Karpas-422 (cell line): ENCODE measurements around the gene CR1. TPM values are rescaled to one million over a fixed set of nuclear protein-coding genes. Genes with fewer than 3 reads are reported as not detected.
A peak's percentile ranks its signal among the peaks of the same experiment; 100 is the strongest.
"Not testable (repeated sequence)": the region's sequence is repeated elsewhere in the genome, so short reads cannot be mapped to it uniquely, and the experiment has no call there.

Source experiments
- DNase-seq: peaks from one replicate; pipeline ENCODE4 v3.0.0-alpha.2; 2015
- H2AFZ ChIP-seq: fragments of 200-600 bp; sonication (generic); 2 replicates; pipeline ENCODE4 v1.6.1; 2014; ENCODE audit warnings: antibody characterized with exemption, low read length, mixed read lengths
- H3K27ac ChIP-seq: fragments of 200-600 bp; sonication (generic); 2 replicates; pipeline ENCODE4 v1.5.1; 2014; ENCODE audit warnings: mild to moderate bottlenecking, low read length, moderate library complexity
- H3K27me3 ChIP-seq: fragments of 200-600 bp; sonication (generic); 2 replicates; pipeline ENCODE4 v1.6.1; 2014; ENCODE audit warnings: low read length, mixed read lengths
- H3K36me3 ChIP-seq: fragments of 200-600 bp; sonication (generic); 2 replicates; pipeline ENCODE4 v1.6.1; 2014; ENCODE audit warnings: low read length, mixed read lengths; ENCODE audit not compliant: insufficient read depth
- H3K4me1 ChIP-seq: fragments of 200-600 bp; sonication (generic); 2 replicates; pipeline ENCODE4 v1.6.1; 2014; ENCODE audit warnings: mild to moderate bottlenecking, low read length, mixed read lengths
- H3K4me2 ChIP-seq: fragments of 200-600 bp; sonication (generic); 2 replicates; pipeline ENCODE4 v1.6.1; 2014; ENCODE audit warnings: low read length, low read depth, mild to moderate bottlenecking; ENCODE audit not compliant: poor library complexity, severe bottlenecking
- H3K4me3 ChIP-seq: fragments of 200-600 bp; sonication (generic); 2 replicates; pipeline ENCODE4 v1.5.1; 2014; ENCODE audit warnings: mild to moderate bottlenecking, antibody characterized with exemption, low read length, mixed read lengths
- H3K79me2 ChIP-seq: fragments of 200-600 bp; sonication (generic); 2 replicates; pipeline ENCODE4 v1.6.1; 2014; ENCODE audit warnings: mild to moderate bottlenecking, low read length, mixed read lengths
- H3K9ac ChIP-seq: fragments of 200-600 bp; sonication (generic); 2 replicates; pipeline ENCODE4 v1.6.0; 2014; ENCODE audit warnings: low read length
- H3K9me2 ChIP-seq: fragments of 200-600 bp; sonication (generic), shearing (Covaris generic); replicated peaks from 2 replicates; pipeline ENCODE4 v1.6.0; 2014; ENCODE audit warnings: mild to moderate bottlenecking, low read length, moderate library complexity; ENCODE audit not compliant: insufficient read depth
- H3K9me3 ChIP-seq: fragments of 300-700, 200-600 bp; sonication (generic); 2 replicates; pipeline ENCODE4 v1.6.1; 2014; ENCODE audit warnings: low read length, mixed read lengths
- H4K20me1 ChIP-seq: fragments of 200-600 bp; sonication (generic); 2 replicates; pipeline ENCODE4 v1.6.1; 2014; ENCODE audit warnings: mild to moderate bottlenecking, antibody characterized with exemption, low read length, low read depth; ENCODE audit not compliant: insufficient read depth
- total RNA-seq: library from RNA; depleted of rRNA; stranded (reverse); fragments of >200 nt; shearing (Covaris generic); gene quantifications from 2 replicates; pipeline ENCODE4 v1.2.3, GENCODE V29; 2014; ENCODE audit warnings: low replicate concordance

CR1 gene
- total RNA-seq, 1 experiment from 2014 or later = not detected

DNA sequence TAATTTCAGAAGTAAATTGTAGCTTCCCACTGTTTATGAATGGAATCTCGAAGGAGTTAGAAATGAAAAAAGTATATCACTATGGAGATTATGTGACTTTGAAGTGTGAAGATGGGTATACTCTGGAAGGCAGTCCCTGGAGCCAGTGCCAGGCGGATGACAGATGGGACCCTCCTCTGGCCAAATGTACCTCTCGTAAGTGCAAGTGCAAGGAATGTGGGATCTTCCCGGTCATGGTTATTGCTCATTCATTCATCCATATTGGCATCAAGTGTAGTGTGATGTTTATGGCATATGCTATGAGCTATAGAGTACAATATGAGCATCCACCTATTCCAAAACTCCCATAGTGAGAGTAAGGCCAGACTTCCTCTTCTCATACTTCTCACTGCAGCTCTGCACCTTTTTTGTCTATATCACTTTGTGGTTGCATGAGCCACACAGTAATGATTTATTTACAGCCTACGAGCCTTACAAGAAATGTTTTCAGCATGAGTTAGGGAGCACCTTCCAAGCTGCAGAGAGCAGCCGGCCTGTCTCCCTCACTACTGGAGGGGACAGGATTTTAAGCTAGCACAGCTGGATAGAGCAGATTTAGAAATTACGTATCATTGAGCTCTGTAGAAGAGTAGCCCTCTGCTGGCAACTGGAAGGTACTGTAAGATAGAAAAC lies 124.0 kb downstream of the CR1 start:
- H3K27me3 ChIP-seq = no peaks in the 10 kb centered on the region
- no peaks in the 10 kb centered on the region for H4K20me1 ChIP-seq
- H3K79me2 ChIP-seq = no peaks in the 10 kb centered on the region
- H2AFZ ChIP-seq = no peak overlapping the region
- peaks cover 6% of the 10 kb centered on the region for H3K4me1 ChIP-seq
- H3K27ac ChIP-seq = no peak overlapping the region
- H3K9ac ChIP-seq = no peak overlapping the region
- H3K9me3 ChIP-seq = no peaks in the 10 kb centered on the region
- DNase-seq = peak; percentile 80
- H3K4me3 ChIP-seq = no peak overlapping the region
- H3K36me3 ChIP-seq = no peaks in the 10 kb centered on the region
- H3K4me2 ChIP-seq = no peak overlapping the region
- no peaks in the 10 kb centered on the region for H3K9me2 ChIP-seq

DNA sequence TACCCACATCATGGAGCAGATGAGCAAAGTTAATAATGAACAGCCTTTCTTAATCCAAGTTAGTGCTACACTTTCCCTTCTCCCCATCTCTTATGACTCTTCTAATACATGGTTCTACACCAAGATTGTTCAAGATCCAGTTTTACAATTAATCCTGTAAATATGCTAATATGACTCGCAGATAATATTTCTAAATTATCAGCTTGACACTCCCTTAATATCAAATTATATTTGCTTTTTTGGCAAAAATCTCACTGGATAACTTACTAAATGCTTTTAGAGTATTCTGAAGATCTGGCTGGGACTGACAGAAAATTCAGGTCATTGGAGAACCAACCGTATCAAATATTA lies 124.6 kb downstream of the CR1 start:
- Histone ChIP-seq H3K27ac (no peak overlapping the region), H3K4me1 (peaks cover 6% of the 10 kb centered on the region), H3K9ac (no peak overlapping the region), H3K4me3 (no peak overlapping the region), H3K9me2 (no peaks in the 10 kb centered on the region), H3K27me3 (no peaks in the 10 kb centered on the region), H4K20me1 (no peaks in the 10 kb centered on the region), H3K79me2 (no peaks in the 10 kb centered on the region), H3K36me3 (no peaks in the 10 kb centered on the region), H2AFZ (no peak overlapping the region), H3K9me3 (no peaks in the 10 kb centered on the region), H3K4me2 (no peak overlapping the region)
- DNase-seq = no peak

DNA sequence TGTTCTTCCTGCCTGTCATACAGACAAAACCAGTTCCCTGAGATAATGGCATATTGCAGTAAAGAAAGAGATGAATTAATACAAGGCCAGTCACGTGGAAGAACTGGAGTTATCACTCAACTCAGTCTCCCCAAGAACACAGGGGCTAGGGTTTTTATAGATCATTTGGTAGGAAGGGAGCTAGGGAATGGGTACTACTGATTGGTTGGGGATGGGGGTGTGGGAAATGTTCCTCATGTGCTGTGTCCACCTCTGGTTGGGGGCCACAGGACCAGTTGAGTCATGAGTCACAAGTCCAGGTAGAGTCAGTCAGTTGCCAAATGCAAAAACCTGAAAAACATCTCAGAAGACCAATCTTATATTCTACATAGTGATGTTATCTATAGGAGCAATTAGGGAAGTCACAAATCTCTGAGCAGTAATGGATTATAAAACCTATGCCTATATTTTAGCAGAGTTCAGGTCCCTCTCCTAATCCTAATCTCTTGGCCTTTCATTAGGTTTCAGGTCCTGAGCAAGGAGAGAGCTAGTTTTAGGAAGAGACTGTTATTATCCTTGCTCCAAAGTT lies 129.6 kb downstream of the CR1 start:
- H3K9ac ChIP-seq, H3K4me1 ChIP-seq, H3K36me3 ChIP-seq, H3K27me3 ChIP-seq, DNase-seq, H3K9me3 ChIP-seq, H3K9me2 ChIP-seq, H3K4me2 ChIP-seq, H4K20me1 ChIP-seq, H3K4me3 ChIP-seq, H2AFZ ChIP-seq, H3K27ac ChIP-seq, H3K79me2 ChIP-seq: not testable (repeated sequence)

DNA sequence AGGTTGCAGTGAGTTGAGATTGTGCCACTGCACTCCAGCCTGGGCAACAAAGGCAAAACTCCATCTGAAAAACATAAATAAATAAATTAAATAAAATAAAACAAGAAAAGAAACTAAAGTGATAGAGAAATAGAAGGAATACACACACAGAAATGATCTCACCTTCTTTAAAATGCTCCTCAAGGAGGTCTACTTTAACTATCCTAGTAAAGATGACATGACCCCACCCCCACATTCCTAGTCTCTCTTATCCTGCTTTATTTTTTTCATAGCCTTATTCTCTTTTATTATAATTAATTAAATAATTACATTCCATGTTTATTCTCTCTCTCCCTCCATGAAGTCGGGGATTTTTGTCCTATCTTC lies 131.0 kb downstream of the CR1 start:
- Histone ChIP-seq H3K9ac (no peak overlapping the region), H3K27me3 (no peaks in the 10 kb centered on the region), H3K79me2 (no peaks in the 10 kb centered on the region), H3K27ac (no peak overlapping the region), H3K4me3 (no peak overlapping the region), H3K4me2 (no peak overlapping the region), H4K20me1 (no peaks in the 10 kb centered on the region), H2AFZ (no peak overlapping the region), H3K36me3 (no peaks in the 10 kb centered on the region), H3K9me2 (no peaks in the 10 kb centered on the region), H3K4me1 (peaks cover 3% of the 10 kb centered on the region), H3K9me3 (no peaks in the 10 kb centered on the region)
- no peak for DNase-seq

DNA sequence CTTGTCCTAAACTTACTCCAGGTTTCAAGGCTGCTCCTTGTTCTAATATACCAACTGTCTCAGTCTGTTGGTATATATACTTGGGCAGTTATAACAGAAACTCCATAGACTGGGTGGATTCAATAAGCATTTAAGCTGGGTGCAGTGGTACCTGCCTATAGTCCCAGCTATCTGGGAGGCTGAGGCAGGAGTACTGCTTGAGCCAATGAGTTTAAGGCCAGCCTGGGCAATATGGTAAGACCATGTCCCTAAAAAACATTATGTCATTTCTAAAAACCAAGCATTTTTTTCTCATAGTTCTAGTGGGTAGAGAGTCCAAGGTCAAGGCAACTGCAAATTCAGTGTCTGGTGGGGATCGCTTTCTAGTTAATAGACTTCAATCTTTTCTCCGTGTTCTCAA lies 131.5 kb downstream of the CR1 start:
- Histone ChIP-seq H4K20me1 (no peaks in the 10 kb centered on the region), H3K79me2 (no peaks in the 10 kb centered on the region), H3K27me3 (no peaks in the 10 kb centered on the region), H3K27ac (no peak overlapping the region), H3K36me3 (no peaks in the 10 kb centered on the region), H3K4me2 (no peak overlapping the region), H2AFZ (no peak overlapping the region), H3K9me3 (no peaks in the 10 kb centered on the region), H3K4me1 (no peaks in the 10 kb centered on the region), H3K9me2 (no peaks in the 10 kb centered on the region), H3K4me3 (no peak overlapping the region), H3K9ac (no peak overlapping the region)
- DNase-seq = no peak

DNA sequence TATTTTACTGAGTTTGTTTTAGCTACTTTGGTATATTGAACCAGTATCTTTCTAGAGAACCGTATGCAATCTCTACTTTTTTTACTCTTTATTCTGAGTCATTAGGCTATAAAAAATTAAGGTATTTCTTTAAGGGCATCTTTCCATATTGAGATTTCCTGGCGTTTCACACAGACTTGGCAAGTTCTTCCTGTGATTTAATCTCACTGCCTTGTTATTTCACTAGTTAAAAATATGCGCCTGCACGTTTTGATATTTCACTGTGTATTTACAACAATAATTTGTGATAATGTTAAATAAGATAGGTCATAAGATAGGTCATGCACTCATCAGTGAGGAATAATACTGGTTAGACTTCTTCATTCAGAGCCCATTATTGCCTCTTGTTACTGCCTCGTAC lies 132.8 kb downstream of the CR1 start:
- H3K4me2 ChIP-seq = no peak overlapping the region
- no peak overlapping the region for H2AFZ ChIP-seq
- H4K20me1 ChIP-seq = no peaks in the 10 kb centered on the region
- H3K79me2 ChIP-seq = no peaks in the 10 kb centered on the region
- H3K4me3 ChIP-seq = no peak overlapping the region
- H3K36me3 ChIP-seq = no peaks in the 10 kb centered on the region
- no peaks in the 10 kb centered on the region for H3K9me2 ChIP-seq
- no peak for DNase-seq
- H3K9me3 ChIP-seq = no peaks in the 10 kb centered on the region
- H3K9ac ChIP-seq = no peak overlapping the region
- H3K4me1 ChIP-seq = no peaks in the 10 kb centered on the region
- H3K27me3 ChIP-seq = no peaks in the 10 kb centered on the region
- no peak overlapping the region for H3K27ac ChIP-seq

DNA sequence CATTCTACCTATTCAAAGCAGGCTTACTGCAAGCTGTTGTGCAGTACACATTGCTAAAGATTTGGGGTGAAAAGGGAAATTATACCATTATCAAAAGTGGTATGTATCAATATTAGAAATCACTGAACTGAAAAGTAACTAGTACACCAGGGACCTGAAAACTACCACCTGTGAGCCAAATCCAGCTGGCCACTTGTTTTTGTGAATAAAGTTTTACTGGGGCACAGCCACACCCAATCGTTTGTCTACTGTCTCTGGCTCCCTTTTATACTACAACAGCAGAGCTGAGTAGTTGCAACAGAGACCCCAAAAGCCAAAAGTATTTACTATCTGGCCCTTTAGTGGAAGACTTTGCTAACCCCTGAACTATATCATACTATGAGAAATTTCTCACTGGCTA lies 135.2 kb downstream of the CR1 start:
- no peak overlapping the region for H3K27ac ChIP-seq
- peaks cover 9% of the 10 kb centered on the region for H3K4me1 ChIP-seq
- H3K27me3 ChIP-seq = no peaks in the 10 kb centered on the region
- no peaks in the 10 kb centered on the region for H4K20me1 ChIP-seq
- H3K4me3 ChIP-seq = no peak overlapping the region
- H2AFZ ChIP-seq = no peak overlapping the region
- no peaks in the 10 kb centered on the region for H3K79me2 ChIP-seq
- DNase-seq = no peak
- H3K9me3 ChIP-seq = no peaks in the 10 kb centered on the region
- H3K9me2 ChIP-seq = no peaks in the 10 kb centered on the region
- no peak overlapping the region for H3K9ac ChIP-seq
- no peak overlapping the region for H3K4me2 ChIP-seq
- no peaks in the 10 kb centered on the region for H3K36me3 ChIP-seq

DNA sequence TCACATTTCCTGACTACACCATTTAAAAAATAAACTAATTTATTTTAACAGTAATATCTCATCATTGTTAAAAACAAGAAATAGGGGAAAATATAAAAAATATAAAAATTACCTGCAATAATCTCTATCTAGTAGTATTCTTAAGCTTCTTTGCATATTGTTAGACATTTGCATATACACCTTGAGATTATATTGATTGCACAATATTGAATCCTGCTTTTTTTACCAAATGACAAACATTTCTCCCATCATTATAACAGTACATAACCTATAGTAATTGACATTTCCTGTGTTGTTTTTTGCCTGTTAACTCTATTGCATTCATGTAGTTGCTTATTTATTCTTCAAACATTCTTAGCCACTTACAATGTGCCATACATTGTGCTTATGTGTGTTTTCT lies 137.3 kb downstream of the CR1 start:
- Histone ChIP-seq H2AFZ (no peak overlapping the region), H3K9ac (no peak overlapping the region), H4K20me1 (no peaks in the 10 kb centered on the region), H3K4me1 (peaks cover 9% of the 10 kb centered on the region), H3K27me3 (no peaks in the 10 kb centered on the region), H3K27ac (no peak overlapping the region), H3K36me3 (no peaks in the 10 kb centered on the region), H3K4me2 (no peak overlapping the region), H3K79me2 (no peaks in the 10 kb centered on the region), H3K9me3 (no peaks in the 10 kb centered on the region), H3K4me3 (no peak overlapping the region), H3K9me2 (no peaks in the 10 kb centered on the region)
- DNase-seq = no peak
